Activated naive CD4-positive, alpha-beta T cell treated with anti-CD3 and anti-CD28 coated beads, Interleukin-2, amount 50 U/mL, for 16 hours (primary cell): ENCODE data around the gene CTNNA3.

Experiments used
- DNase-seq: peaks from one replicate; pipeline ENCODE4 v3.0.0-alpha.2; 2020

The CTNNA3 gene

DNA sequence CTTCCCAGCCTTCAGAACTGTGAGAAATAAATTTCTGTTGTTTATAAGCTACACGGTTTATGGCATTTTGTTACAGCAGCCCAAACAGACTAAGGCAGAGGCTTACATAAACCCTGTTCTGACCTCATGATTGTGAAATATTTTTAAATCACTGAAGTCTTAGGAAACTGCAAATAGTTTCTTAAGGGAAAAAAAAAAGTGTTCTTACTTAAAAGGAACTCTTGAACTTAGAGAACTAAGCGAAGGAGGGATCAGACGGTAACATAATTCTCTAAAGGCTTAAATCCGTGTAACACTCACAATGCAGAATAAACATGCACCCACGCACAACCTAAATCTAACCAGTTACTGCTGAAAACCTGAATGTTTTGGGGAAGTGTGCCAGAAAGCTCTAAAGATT, 1519.2 kb downstream of the CTNNA3 start:
- DNase-seq: no peak

DNA sequence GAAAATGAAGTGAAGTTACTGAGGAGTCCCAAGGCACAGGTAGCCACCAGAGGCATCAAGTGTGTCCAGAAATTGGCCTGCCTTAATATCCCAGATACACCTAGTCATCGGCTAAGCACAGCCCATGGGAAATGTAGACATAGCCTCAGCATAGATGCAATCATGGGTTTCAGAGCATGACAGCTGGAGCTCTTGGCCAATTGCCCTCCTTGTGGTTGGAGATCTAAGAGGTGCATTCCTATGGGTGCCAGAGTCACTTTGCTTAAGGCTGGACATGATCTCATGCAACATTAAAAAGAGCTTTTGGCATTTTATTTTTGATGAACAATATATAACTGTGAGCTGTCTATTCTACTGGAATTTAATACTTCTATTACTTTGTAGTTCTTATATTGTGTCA, 1528.2 kb downstream of the CTNNA3 start:
- no peak for DNase-seq

DNA sequence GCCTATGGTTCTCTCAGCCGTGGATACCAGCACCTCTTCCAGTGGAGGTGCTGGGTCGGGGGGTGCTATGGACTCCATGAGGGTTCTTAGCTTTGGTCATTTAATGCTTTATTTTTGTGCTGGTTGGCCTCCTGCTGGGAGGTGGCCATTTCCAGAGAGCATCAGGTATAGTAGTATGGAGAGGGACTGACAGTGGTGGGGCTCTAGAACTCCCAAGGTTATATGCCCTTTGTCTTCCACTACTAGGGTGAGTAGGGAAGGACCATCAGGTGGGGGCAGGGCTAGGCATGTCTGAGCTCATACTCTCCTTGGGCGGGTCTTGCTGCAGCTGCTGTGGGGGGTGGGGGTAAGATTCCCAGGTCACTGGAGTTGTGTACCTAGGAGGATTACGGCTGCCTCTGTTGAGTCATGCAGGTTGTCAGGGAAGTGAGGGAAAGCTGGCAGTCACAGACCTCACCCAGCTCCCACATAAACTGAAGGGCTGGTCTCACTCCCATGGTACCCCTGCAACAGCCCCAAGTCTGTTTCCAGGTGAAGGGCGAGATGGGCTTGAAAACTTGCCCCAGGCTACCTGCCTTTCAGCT, 1533.3 kb downstream of the CTNNA3 start:
- no peak for DNase-seq

DNA sequence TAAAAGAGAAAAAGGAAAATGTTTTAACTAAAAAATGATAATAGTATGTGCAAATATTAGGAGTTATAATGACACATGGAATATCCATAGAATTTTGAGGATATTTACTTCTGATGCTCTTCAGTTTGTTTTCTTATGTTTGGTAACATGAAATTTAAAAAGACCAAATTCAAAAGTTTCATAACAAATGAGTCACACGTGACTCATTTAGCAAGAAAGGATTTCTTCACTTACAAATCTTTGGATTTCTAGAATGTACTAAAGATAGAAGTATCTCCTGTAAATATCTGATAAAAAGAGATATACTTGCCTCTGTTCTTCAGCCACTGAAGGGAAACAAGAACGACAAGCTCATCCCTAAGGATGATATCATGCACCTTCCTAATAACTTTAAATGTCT, 1544.6 kb downstream of the CTNNA3 start:
- DNase-seq: no peak

DNA sequence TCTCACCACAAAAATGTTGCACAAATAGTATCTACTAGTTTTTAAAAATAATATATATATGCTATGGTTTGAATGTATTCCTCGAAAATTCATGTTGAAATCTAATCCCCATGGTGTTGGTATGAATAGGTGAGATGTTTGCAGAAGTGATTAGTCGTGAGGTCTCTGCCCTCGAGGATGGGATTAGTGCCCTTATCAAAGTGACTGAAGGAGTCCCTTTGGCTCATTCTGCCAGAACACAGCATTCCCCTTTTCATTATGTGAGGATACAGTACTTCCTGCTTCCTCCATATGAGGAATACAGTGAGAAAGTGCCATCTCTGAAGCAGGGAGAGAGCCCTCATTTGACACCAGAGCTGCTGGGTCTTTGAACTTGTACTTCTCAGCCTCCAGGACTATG, 1547.7 kb downstream of the CTNNA3 start:
- DNase-seq: no peak

DNA sequence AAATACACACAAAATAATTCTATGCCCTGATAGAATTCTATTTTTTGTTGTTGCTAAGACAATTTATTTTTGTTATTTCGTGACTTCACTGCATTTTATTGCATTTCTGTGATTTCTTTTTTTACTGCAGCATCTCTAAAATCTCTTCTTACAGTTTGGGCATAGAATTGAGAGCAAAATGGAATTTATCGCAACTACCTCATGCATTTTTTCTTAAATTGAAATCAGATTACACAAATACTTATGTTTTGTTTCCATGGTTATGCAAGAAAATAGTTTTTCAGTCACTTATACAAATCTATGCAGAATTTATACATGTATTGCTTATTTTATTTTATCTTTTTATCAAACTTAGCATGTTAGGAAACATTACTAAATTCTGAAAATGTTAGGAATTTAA, 1552.0 kb downstream of the CTNNA3 start:
- no peak for DNase-seq

DNA sequence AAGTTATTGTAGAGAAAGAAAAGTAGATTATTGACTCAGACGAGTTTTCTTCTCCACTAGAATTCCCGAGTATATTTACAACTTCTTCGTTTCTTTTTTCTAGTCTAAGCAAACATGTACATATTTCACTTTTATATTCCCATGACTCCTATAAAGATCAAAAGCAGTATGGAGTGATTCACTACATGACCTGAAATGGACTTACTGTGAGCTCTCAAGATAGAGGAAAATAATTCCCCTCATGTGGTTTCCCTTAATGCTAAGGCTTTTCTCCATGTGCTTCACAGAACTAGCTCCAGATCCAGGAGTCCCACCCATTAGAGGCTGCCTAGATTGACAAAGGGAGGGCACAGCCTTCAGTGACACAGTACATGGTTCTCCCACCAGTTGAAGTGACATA, 1593.2 kb downstream of the CTNNA3 start:
- no peak for DNase-seq

DNA sequence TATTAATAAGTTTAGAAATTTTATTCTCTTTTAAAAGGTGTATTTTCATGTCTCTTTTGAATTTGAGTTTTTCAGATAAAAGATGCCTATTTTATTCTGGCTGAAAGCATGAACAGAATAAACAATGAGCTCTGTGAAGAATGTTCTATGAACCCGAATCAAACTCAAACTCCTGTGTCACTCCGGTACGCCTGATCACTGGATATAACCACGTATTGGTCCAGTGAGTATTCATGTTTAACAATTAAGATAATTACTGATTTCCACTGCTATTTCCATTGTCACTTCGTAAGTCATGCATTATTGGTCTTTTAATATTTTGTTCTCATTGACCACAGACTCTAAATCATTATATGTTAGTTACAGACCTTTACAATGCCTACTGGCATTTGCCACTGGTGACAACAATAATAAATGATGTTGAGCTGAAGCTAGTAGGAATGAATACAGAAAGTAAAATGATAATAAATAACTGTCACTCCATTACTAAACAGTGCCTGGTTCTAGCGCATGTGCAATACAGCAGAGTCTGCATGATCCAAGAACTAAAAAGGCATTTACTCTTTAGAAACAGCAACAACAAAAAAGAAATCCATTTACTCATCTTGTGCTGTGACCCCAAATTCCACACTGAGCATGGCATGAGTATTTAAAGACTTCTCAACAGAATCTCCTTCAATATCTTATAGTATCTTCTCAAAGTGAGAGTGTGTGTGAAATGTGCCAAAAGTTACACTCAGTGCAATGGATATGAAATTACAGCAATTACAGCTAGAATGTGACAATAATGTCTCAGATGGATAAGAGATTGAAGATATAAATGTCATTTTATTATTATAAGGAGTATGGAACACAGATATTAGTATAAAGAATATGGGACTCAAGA, 1597.2 kb downstream of the CTNNA3 start:
- no peak for DNase-seq

DNA sequence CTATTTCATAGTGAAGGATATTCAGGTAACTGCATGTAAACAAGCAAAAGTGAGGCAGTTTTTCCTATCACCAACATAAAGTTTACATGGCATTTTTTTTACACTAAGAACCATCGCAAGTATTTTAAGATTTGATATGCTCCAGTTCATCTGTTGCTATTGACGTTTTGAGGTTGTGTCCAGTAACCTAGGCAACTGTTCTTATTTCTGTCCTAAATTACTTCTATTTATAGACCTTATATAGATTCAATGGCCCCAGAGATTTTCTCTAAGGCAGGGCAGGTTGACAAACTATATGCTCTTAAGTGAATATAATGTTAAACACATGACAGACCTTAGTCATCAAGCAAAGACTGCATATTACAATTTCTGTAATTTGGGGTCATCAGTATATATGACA, 1600.4 kb downstream of the CTNNA3 start:
- DNase-seq: no peak

DNA sequence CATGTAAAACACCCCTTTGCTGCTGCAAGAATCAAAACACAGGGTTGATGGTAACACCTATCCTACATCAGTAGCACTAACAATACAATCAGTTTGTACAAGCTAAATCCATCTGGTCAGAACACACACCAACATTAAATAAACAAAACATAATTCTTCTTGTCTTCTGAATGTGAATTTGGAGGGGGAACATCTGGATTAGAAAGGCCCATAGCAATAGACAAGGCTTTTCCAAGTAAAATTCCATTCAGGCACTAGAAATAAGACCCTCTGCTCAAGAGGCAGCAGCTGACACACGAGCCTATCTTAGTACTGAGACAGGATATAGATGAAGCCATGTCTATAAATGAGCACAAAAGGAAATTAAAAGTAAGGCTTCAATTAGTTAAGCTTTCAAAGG, 1610.1 kb downstream of the CTNNA3 start:
- DNase-seq: no peak

DNA sequence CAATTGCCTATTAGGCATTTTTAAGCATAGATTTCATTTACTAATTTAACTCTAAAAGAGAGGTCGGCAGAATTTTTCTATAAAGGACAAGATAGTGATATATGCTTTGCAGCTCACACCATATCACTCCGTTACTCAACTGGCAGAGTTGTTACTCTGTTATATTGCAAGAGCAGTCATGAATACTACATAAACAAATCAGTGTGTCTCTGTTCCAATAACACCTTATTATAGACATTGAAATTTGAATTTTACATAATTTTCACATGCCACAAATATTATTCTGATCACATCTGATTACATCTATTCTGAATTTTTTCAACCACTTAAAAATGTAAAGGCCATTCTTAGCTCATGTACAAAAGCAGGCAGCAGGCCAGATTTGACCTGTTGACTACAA, 1624.1 kb downstream of the CTNNA3 start:
- no peak for DNase-seq

DNA sequence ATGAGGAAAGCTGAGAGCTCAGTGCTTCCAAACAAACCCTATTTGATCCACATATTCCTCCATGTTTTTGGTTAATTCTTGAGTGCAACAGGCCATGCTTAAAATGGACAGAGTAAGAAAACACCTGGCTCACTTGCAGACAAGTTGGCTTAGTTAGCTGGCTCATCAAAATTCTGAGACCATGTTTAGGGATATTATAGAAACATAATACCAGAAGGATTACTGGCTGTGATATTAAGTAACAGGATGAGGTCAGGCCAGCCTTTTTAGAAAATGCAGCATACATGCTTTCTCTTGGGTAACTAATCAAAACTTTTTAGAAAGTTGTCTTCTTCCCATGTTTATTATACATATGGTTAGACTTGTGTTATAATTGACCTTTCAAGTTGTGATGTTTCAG, 1637.4 kb downstream of the CTNNA3 start:
- DNase-seq: no peak

DNA sequence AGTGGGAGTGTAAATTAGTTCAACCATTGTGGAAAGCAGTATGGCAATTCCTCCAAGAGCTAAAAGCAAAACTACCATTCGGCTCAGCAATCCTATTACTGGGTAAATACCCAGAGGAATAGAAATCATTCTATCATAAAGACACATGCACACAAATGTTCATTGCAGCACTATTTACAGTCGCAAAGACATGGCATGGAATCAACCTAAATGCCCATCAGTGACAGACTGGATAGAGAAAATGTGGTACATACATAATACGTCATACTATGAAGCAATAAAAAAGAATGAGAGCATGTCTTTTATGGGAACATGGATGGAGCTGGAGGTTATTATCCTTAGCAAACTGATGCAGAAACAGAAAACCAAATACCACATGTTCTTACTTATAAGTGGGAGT, 1646.7 kb downstream of the CTNNA3 start:
- DNase-seq: no peak

DNA sequence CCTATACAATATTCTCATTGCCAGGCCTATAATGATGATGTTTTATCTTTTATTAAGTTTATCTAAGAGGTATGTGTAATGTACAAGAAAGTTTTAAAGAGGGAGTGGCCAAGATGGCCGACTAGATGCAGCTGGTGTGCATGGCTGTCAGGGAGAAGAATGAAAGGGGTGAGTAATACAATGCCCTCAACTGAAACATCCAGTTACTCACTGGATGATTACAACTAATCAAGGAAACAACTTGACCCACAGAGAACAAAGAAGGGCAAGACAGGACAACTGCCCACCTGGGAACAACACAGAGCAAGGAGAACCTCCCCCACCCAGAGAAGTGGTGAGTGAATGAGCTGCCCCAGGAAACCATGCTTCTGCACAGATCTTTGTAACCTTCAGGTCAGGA, 1650.1 kb downstream of the CTNNA3 start:
- DNase-seq: no peak

DNA sequence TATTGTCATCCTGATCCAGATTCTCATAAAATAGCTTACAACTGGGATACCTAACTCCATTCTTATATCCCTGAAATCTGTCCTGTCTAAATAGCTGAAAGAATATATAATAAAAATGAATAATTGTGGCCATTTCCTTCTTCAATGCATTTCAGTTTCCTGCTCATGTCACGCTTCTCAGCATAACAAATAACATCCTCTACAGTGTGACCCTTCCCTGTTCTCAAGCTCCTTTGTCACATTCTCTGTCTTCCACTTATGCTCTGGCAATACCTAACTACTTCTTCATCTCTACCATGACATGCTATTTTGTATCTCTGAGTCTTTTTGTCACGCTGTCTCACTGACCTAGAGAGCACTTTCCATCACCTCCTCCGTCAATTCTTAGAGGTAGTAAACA, 1654.2 kb downstream of the CTNNA3 start:
- no peak for DNase-seq

DNA sequence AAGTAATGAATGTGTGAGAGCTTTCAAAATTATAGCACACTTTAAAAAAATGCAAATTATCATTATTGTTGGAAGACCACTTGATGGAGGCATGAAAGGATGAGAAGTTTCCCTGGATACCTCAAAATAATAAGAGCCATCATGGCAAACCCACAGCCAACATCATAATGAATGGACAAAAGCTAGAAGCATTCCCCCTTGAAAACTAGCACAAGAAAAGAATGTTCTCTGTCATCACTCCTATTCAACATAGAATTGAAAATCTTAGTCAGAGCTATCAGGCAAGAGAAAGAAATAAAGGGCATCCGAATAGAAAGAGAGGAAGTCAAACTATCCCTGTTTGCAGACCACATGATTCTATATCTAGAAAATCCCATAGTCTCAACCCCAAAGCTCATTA, 1657.4 kb downstream of the CTNNA3 start:
- DNase-seq: no peak

DNA sequence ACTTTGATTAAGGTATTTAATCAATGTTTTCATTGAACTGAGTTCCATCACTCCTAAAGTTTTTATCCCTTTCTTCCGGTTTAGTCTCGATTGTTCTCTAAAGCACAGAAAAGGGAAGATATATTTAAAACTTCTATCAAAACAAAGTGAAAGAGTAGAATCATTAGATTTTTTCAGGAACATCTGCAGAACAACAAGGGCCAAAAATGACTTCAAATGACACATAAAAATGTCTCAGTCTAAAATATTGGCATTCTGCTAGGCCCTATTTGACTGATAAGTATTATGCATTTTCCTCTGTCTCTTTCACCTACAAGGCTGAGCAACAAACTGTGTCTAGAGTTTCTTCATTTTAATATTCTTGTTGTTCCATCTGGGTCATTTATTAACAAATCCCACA, 1669.7 kb downstream of the CTNNA3 start:
- no peak for DNase-seq

DNA sequence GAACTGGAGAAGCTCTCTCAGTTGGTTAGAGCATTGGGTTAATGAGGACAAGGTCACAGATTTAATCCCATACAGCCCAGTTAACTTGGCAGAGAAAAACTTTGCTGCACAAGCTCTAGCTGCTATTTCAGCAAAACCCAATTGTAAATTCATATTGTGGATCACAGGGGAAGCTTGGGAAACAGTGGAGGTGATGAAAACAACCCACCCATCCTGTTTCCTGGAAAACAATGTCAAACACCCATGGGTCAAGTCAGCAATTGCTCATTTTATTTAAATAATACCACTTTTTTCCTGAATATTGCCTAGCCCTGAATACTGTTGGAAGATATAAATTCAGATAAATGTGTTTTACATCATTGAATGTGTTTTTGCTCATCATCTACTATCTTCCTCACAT, 1670.8 kb downstream of the CTNNA3 start:
- DNase-seq: no peak

DNA sequence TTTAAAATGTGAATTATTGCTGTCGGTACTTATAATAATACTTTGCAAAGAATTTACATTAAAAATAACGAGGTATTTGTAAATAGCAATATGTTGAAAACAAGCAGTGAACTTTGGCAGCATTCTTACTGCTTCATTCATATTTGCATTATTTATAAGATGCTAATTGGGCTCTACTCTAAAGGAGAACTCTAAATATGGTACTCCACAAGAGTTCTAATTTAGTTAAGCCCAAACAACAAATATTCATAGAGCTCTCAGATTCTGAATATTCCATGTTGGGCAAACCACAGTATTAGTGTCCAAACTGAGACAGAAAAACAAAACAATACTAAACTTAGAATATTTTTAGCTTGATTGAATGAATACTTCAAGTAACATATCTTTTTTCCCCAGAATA, 1674.6 kb downstream of the CTNNA3 start:
- no peak for DNase-seq

DNA sequence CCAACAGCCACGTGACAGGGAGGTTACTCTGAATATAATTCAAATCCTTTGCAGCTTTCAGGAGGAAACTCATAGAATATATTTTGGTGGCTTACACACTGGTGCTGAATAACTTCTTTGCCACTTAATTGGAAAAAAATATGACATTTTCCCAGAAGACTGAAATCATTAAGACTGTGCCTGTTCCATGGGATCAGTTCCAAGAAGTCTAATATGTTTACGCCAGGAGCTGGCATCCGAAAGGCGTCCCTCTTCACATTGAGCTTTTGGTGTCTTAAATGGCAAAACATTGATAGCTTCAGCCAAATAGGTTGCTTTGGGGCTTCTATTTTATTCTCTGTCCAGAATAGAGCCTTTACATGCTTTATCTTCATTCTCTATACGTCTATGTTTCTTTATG, 1687.8 kb downstream of the CTNNA3 start:
- no peak for DNase-seq

DNA sequence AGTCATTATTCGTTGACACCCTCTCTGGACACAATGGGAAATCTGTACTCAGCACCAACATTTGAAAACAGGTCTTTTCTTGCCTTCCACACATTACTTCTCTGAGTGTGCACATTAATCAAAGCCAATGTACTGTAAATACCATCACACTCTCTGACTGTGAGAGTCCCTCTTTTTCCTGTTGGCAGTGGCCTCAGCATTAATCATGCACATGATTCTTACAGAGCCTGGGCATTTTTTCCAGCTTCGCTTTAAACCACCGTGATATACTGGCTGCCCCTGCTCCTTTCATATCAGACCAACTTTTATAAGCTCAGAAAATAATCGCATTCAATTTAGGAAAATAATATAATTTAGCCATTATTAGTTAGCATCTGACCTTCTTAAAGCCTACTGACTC, 1689.6 kb downstream of the CTNNA3 start:
- no peak for DNase-seq

DNA sequence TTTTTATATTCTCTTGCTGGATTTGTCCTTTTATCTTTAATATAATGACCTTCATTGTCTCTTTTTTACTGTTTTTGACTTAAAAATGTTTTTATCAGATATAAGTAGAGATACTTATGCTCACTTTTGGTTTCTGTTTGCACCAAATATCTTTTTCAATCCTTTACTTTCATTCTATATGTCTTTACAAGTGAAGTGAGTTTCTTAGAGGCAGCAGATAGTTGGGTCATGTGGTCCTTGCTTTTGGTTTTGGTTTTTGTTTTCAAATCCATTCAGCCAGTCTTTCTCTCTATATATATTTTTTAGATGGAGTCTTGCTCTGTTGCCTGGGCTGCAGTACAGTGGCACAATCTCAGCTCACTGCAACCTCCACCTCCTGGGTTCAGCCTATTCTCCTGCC, 1702.5 kb downstream of the CTNNA3 start:
- no peak for DNase-seq

DNA sequence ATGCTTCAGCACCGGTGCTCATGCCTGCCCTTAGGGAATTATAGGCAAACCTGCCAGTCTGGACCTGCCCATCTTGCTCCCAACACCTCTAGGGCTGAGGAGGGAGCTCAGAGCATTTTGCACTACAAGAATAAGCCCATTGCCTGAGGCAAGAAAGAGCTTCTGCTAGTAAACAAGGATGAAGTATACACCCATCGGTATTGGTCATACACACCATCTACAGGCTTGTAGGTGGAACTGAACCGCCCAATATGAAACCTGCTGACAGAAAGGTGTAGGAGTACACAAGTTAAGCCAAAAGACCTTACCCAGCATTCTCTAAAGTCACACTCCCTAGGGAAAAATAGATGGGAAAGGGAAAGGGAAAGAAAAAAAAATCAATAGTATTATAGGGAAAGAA, 1727.1 kb downstream of the CTNNA3 start:
- no peak for DNase-seq

DNA sequence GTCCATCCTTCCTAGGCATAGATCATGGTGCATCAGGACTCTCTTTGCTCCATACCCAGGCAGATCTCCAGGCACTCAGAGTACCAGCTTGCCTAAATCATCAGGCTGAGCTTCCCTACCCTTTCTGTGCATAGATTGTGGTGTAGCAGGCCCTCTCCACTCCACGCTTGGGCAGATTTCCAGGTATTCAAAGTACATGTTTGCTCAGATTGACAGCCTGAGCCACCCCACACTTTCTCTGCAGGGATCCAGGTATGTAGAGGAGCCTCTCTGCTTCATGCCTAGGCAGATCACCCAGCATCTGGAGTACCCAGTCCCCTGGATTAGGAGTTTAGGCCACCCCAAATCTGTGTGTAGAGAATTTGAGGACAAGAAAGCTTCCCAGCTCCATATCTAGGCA, 1727.6 kb downstream of the CTNNA3 start:
- no peak for DNase-seq

DNA sequence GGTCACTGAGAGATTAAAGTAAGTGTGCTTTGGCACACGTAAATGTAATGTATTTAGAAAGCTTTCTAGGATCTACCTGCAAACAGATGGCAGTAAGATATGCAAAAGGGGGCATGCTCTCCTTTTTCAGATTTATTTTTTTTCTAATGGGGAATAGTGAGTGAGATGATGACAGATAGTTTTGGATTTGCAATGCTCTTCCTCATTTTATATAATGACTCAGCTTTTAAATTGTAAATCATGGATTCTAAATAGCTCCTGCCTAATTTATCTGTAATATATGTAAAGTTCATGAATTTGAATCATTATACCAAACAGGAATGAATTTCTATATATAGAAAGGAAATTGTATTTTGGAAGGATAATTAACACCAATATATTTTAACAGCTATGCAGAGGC, 1731.8 kb downstream of the CTNNA3 start:
- no peak for DNase-seq
